ENCODE results near the gene CISD3. TPM values are rescaled to one million over a fixed set of nuclear protein-coding genes. Genes with fewer than 3 reads are reported as not detected.

Gene CISD3
- total RNA-seq, 1 experiment from 2014 or later = 6.6 TPM

GRCh38 chr17:38773258-38773657 lies 43.1 kb downstream of the CISD3 start:
- intact Hi-C loops (cut with micrococcal nuclease; ENCODE audit: unreplicated experiment) = no loop called here
- DNase-seq (ENCODE audit: low spot score) = no peak
- H3K9me3 ChIP-seq (ENCODE audit: low read depth, low read length, poor library complexity, severe bottlenecking) = no peaks in the 10 kb centered on the region
- TF ChIP-seq CTCF (conservative IDR thresholded peaks at IDR 0.05; ENCODE audit: low read depth, low read length) (no peak), EZH2 (IDR thresholded peaks at IDR 0.05; ENCODE audit: borderline replicate concordance, low read depth, low read length, poor library complexity, severe bottlenecking) (no peak)
- no peak overlapping the region for H3K4me3 ChIP-seq (ENCODE audit: low read depth, low read length, poor library complexity, severe bottlenecking)
- H3K27me3 ChIP-seq (replicated peaks; ENCODE audit: insufficient read depth, low read depth, low read length, poor library complexity) = no peaks in the 10 kb centered on the region
- H3K27ac ChIP-seq (ENCODE audit: low read depth, low read length, poor library complexity, severe bottlenecking) = no peak overlapping the region
- peaks cover 12% of the 10 kb centered on the region for H3K36me3 ChIP-seq (ENCODE audit: insufficient read depth, low read length, poor library complexity, severe bottlenecking)
- no peaks in the 10 kb centered on the region for H3K4me1 ChIP-seq (ENCODE audit: insufficient read depth, low read length, poor library complexity, severe bottlenecking)
- ChIA-PET CTCF (no interaction called here), POLR2A (ENCODE audit: low non-redundant PET) (no interaction called here)
- no TSS peak for BruUV-seq (replicated peaks)

GRCh38 chr17:38777641-38778250 lies 47.6 kb downstream of the CISD3 start:
- POLR2A ChIA-PET (ENCODE audit: low non-redundant PET) = no interaction called here
- H3K36me3 ChIP-seq (ENCODE audit: insufficient read depth, low read length, poor library complexity, severe bottlenecking) = peaks cover 19% of the 10 kb centered on the region
- TF ChIP-seq CTCF (conservative IDR thresholded peaks at IDR 0.05; ENCODE audit: low read depth, low read length) = no peak
- no peak for TF ChIP-seq EZH2 (IDR thresholded peaks at IDR 0.05; ENCODE audit: borderline replicate concordance, low read depth, low read length, poor library complexity, severe bottlenecking)
- intact Hi-C loops (cut with micrococcal nuclease; ENCODE audit: unreplicated experiment) = no loop called here
- no peaks in the 10 kb centered on the region for H3K4me1 ChIP-seq (ENCODE audit: insufficient read depth, low read length, poor library complexity, severe bottlenecking)
- H3K27me3 ChIP-seq (replicated peaks; ENCODE audit: insufficient read depth, low read depth, low read length, poor library complexity) = no peaks in the 10 kb centered on the region
- DNase-seq (ENCODE audit: low spot score) = no peak
- H3K9me3 ChIP-seq (ENCODE audit: low read depth, low read length, poor library complexity, severe bottlenecking) = no peaks in the 10 kb centered on the region
- CTCF ChIA-PET = no interaction called here
- H3K27ac ChIP-seq (ENCODE audit: low read depth, low read length, poor library complexity, severe bottlenecking) = no peak overlapping the region
- no peak overlapping the region for H3K4me3 ChIP-seq (ENCODE audit: low read depth, low read length, poor library complexity, severe bottlenecking)
- BruUV-seq (replicated peaks) = no TSS peak

- Histone ChIP-seq H3K4me3 (ENCODE audit: low read depth, low read length, poor library complexity, severe bottlenecking) (no peak overlapping the region), H3K4me1 (ENCODE audit: insufficient read depth, low read length, poor library complexity, severe bottlenecking) (no peaks in the 10 kb centered on the region), H3K27me3 (replicated peaks; ENCODE audit: insufficient read depth, low read depth, low read length, poor library complexity) (no peaks in the 10 kb centered on the region), H3K27ac (ENCODE audit: low read depth, low read length, poor library complexity, severe bottlenecking) (no peak overlapping the region), H3K9me3 (ENCODE audit: low read depth, low read length, poor library complexity, severe bottlenecking) (no peaks in the 10 kb centered on the region), H3K36me3 (ENCODE audit: insufficient read depth, low read length, poor library complexity, severe bottlenecking) (peaks cover 11% of the 10 kb centered on the region)
- no TSS peak for BruUV-seq (replicated peaks)
- POLR2A ChIA-PET (ENCODE audit: low non-redundant PET) = no interaction called here
- DNase-seq (ENCODE audit: low spot score) = no peak
- TF ChIP-seq CTCF (conservative IDR thresholded peaks at IDR 0.05; ENCODE audit: low read depth, low read length) = no peak
- no peak for TF ChIP-seq EZH2 (IDR thresholded peaks at IDR 0.05; ENCODE audit: borderline replicate concordance, low read depth, low read length, poor library complexity, severe bottlenecking)
- intact Hi-C loops (cut with micrococcal nuclease; ENCODE audit: unreplicated experiment) = no loop called here
- CTCF ChIA-PET = interaction anchor here (0.6 kb wide), 1 partner anchor 24 kb away, joined by 4 read pairs; no protein-coding TSS in a partner anchor
Observed at GRCh38 chr17:38779965-38780752, 50.0 kb downstream of the CISD3 start.

Data from A673 (cell line).